IPS DF 4.7 (cell line): Measurements from ENCODE around the gene STK39.
"Not testable (repeated sequence)": the region's sequence is repeated elsewhere in the genome, so short reads cannot be mapped to it uniquely, and the experiment has no call there.

Source experiments
- DNase-seq: peaks from one replicate; pipeline ENCODE4 v3.0.0-alpha.2; 2013; ENCODE audit warnings: low spot score; ENCODE audit errors: extremely low read depth

STK39 gene

GRCh38 chr2:168138374-168138773, 109.0 kb downstream of the STK39 start:
- no peak for DNase-seq

GRCh38 chr2:168137510-168138180, 109.8 kb downstream of the STK39 start:
- no peak for DNase-seq

GRCh38 chr2:168136392-168136977, 110.9 kb downstream of the STK39 start:
- DNase-seq = no peak

GRCh38 chr2:168135630-168136029, 111.8 kb downstream of the STK39 start:
- DNase-seq = no peak

- DNase-seq = no peak
These were observed 112.3 kb downstream of the STK39 start for GRCh38 chr2:168135121-168135520.

GRCh38 chr2:168134485-168134884, 112.9 kb downstream of the STK39 start:
- no peak for DNase-seq

- DNase-seq = no peak
These were observed 115.0 kb downstream of the STK39 start for GRCh38 chr2:168132389-168132788.

GRCh38 chr2:168130346-168130745, 117.0 kb downstream of the STK39 start:
- DNase-seq = no peak

- no peak for DNase-seq
These were observed 120.0 kb downstream of the STK39 start for GRCh38 chr2:168127371-168127770.

GRCh38 chr2:168122210-168122609, 125.2 kb downstream of the STK39 start:
- DNase-seq = not testable (repeated sequence)

GRCh38 chr2:168120730-168121129, 126.7 kb downstream of the STK39 start:
- no peak for DNase-seq

GRCh38 chr2:168120310-168120709, 127.1 kb downstream of the STK39 start:
- no peak for DNase-seq

- no peak for DNase-seq
These were observed 127.8 kb downstream of the STK39 start for GRCh38 chr2:168119515-168120141.

GRCh38 chr2:168118733-168119514, 128.5 kb downstream of the STK39 start:
- DNase-seq = no peak

- DNase-seq = no peak
These were observed 130.9 kb downstream of the STK39 start for GRCh38 chr2:168116448-168116847.

GRCh38 chr2:168114619-168115018, 132.8 kb downstream of the STK39 start:
- no peak for DNase-seq

- no peak for DNase-seq
These were observed 133.4 kb downstream of the STK39 start for GRCh38 chr2:168114040-168114439.

- DNase-seq = no peak
These were observed 140.1 kb downstream of the STK39 start for GRCh38 chr2:168107322-168107721.

GRCh38 chr2:168105127-168105683, 142.2 kb downstream of the STK39 start:
- DNase-seq = no peak

GRCh38 chr2:168097431-168097830, 150.0 kb downstream of the STK39 start:
- no peak for DNase-seq

- DNase-seq = no peak
These were observed 151.2 kb downstream of the STK39 start for GRCh38 chr2:168096158-168096557.

GRCh38 chr2:168091986-168092385, 155.4 kb downstream of the STK39 start:
- no peak for DNase-seq
